ENCODE measurements around the gene IQGAP1.
A peak's percentile ranks its signal among the peaks of the same experiment; 100 is the strongest.

IQGAP1 gene

GRCh38 chr15:90451053-90451850, 63.2 kb downstream of the IQGAP1 start:
- no peak for TF ChIP-seq CTCF (IDR thresholded peaks at IDR 0.05; ENCODE audit: insufficient read depth, low read depth, low read length, missing control alignments)
- no peak for DNase-seq (ENCODE audit: low read depth)
- no peak overlapping the region for H3K4me3 ChIP-seq (ENCODE audit: low read depth, low read length)

- DNase-seq (ENCODE audit: low read depth), result no peak
- no peak overlapping the region for H3K4me3 ChIP-seq (ENCODE audit: low read depth, low read length)
- TF ChIP-seq CTCF (IDR thresholded peaks at IDR 0.05; ENCODE audit: insufficient read depth, low read depth, low read length, missing control alignments), result no peak
Observed at GRCh38 chr15:90456236-90456635, 68.2 kb downstream of the IQGAP1 start.

- TF ChIP-seq CTCF (IDR thresholded peaks at IDR 0.05; ENCODE audit: insufficient read depth, low read depth, low read length, missing control alignments), result no peak
- H3K4me3 ChIP-seq (ENCODE audit: low read depth, low read length), result no peak overlapping the region
- no peak for DNase-seq (ENCODE audit: low read depth)
Observed at GRCh38 chr15:90458061-90458460, 70.0 kb downstream of the IQGAP1 start.

- H3K4me3 ChIP-seq (ENCODE audit: low read depth, low read length), result no peak overlapping the region
- no peak for TF ChIP-seq CTCF (IDR thresholded peaks at IDR 0.05; ENCODE audit: insufficient read depth, low read depth, low read length, missing control alignments)
- no peak for DNase-seq (ENCODE audit: low read depth)
Observed at GRCh38 chr15:90459368-90459767, 71.3 kb downstream of the IQGAP1 start.

- DNase-seq (ENCODE audit: low read depth), result no peak
- H3K4me3 ChIP-seq (ENCODE audit: low read depth, low read length), result no peak overlapping the region
- TF ChIP-seq CTCF (IDR thresholded peaks at IDR 0.05; ENCODE audit: insufficient read depth, low read depth, low read length, missing control alignments), result no peak
Observed at GRCh38 chr15:90460142-90460824, 72.2 kb downstream of the IQGAP1 start.

- DNase-seq (ENCODE audit: low read depth), result peak; percentile 31
- no peak for TF ChIP-seq CTCF (IDR thresholded peaks at IDR 0.05; ENCODE audit: insufficient read depth, low read depth, low read length, missing control alignments)
- H3K4me3 ChIP-seq (ENCODE audit: low read depth, low read length), result no peak overlapping the region
Observed at GRCh38 chr15:90463381-90463780, 75.3 kb downstream of the IQGAP1 start.

Measured in GM12865 (cell line).